Loucy (cell line): ENCODE results near the gene WDR75.

Experiments used
- H2AFZ ChIP-seq: fragments of 200-600 bp; sonication (generic); 2 replicates; pipeline ENCODE4 v1.6.0; 2016; ENCODE audit warnings: antibody characterized with exemption, mild to moderate bottlenecking, low read length, moderate library complexity
- H3F3A ChIP-seq: fragments of 200-600 bp; 2 replicates; pipeline ENCODE4 v1.6.0; 2016; ENCODE audit warnings: antibody characterized with exemption, low read depth, mild to moderate bottlenecking
- H3K27me3 ChIP-seq: fragments of 200-600 bp; sonication (generic); 2 replicates; pipeline ENCODE4 v1.6.1; 2014; ENCODE audit warnings: low read length, mild to moderate bottlenecking; ENCODE audit not compliant: insufficient read depth, poor library complexity, severe bottlenecking
- H3K36me3 ChIP-seq: fragments of 200-600 bp; sonication (generic); 2 replicates; pipeline ENCODE4 v1.6.1; 2016; ENCODE audit warnings: low read length; ENCODE audit not compliant: insufficient read depth
- H3K4me1 ChIP-seq: fragments of 200-600 bp; sonication (generic); 2 replicates; pipeline ENCODE4 v1.5.1; 2014; ENCODE audit warnings: low read length, mild to moderate bottlenecking; ENCODE audit not compliant: insufficient read depth, poor library complexity, severe bottlenecking
- H3K4me2 ChIP-seq: fragments of 200-600 bp; sonication (generic); 2 replicates; pipeline ENCODE4 v1.6.0; 2014; ENCODE audit warnings: antibody characterized with exemption, low read length, low read depth, mild to moderate bottlenecking; ENCODE audit not compliant: poor library complexity, severe bottlenecking
- H3K4me3 ChIP-seq: fragments of 200-600 bp; sonication (generic); 2 replicates; pipeline ENCODE4 v1.5.1; 2014; ENCODE audit warnings: low read length, mild to moderate bottlenecking, mixed read lengths; ENCODE audit not compliant: poor library complexity, severe bottlenecking
- H3K79me2 ChIP-seq: fragments of 200-600 bp; sonication (generic); 2 replicates; pipeline ENCODE4 v1.6.1; 2014; ENCODE audit warnings: low read length; ENCODE audit not compliant: insufficient read depth
- H3K9ac ChIP-seq: fragments of 200-600 bp; sonication (generic); 2 replicates; pipeline ENCODE4 v1.6.0; 2014; ENCODE audit warnings: mild to moderate bottlenecking, low read depth, low read length, moderate library complexity; ENCODE audit not compliant: poor library complexity, severe bottlenecking
- H3K9me2 ChIP-seq: fragments of 200-600 bp; sonication (generic); replicated peaks from 2 replicates; pipeline ENCODE4 v1.6.1; 2016; ENCODE audit warnings: low read depth, low read length, mixed read lengths
- H3K9me3 ChIP-seq: fragments of 200-600 bp; sonication (generic); 2 replicates; pipeline ENCODE4 v1.6.1; 2014; ENCODE audit warnings: mild to moderate bottlenecking, antibody characterized with exemption, low read length, low read depth; ENCODE audit not compliant: insufficient read depth
- H4K20me1 ChIP-seq: fragments of 200-600 bp; sonication (generic); 2 replicates; pipeline ENCODE4 v1.6.0; 2014; ENCODE audit warnings: antibody characterized with exemption, low read length, mild to moderate bottlenecking; ENCODE audit not compliant: insufficient read depth, poor library complexity, severe bottlenecking
- CTCF ChIP-seq: fragments of 200-600 bp; sonication (generic); conservative IDR thresholded peaks from 2 replicates; pipeline ENCODE4 v1.5.1; 2014; ENCODE audit warnings: mild to moderate bottlenecking, antibody characterized with exemption, low read length
- EZH2phosphoT487 ChIP-seq: fragments of 200-600 bp; IDR thresholded peaks from 2 replicates; pipeline ENCODE4 v1.6.1; 2018; ENCODE audit warnings: antibody characterized with exemption, mild to moderate bottlenecking, moderate library complexity, borderline replicate concordance

The WDR75 gene

GRCh38 chr2:189511210-189511959, 70.1 kb downstream of the WDR75 start:
- H3K4me1 ChIP-seq: peaks cover 8% of the 10 kb centered on the region
- H3F3A ChIP-seq: no peaks in the 10 kb centered on the region
- H3K9me2 ChIP-seq: no peaks in the 10 kb centered on the region
- no peaks in the 10 kb centered on the region for H3K36me3 ChIP-seq
- H3K79me2 ChIP-seq: no peaks in the 10 kb centered on the region
- no peak overlapping the region for H3K4me2 ChIP-seq
- no peaks in the 10 kb centered on the region for H4K20me1 ChIP-seq
- no peak overlapping the region for H3K9ac ChIP-seq
- no peaks in the 10 kb centered on the region for H3K9me3 ChIP-seq
- no peak overlapping the region for H2AFZ ChIP-seq
- H3K4me3 ChIP-seq: no peak overlapping the region
- TF ChIP-seq CTCF (no peak), EZH2phosphoT487 (no peak)
- no peaks in the 10 kb centered on the region for H3K27me3 ChIP-seq

DNA sequence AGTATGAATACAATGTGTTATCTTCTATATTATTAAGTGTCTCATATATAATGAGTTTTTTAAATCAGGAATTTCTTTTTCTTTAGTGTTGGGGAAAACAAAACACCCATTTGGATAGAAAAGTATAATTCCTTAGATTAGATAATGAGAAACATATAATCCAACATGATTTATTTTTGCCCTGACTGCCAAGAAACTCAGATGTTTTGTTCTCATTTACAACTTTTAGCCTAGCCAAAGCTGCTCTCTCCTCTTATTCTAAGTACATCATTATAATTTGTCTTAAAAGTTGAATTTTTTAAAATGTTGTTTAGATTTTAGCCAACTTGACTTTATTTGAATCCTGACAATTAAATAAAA, 70.7 kb downstream of the WDR75 start:
- no peaks in the 10 kb centered on the region for H3K79me2 ChIP-seq
- H3K9me3 ChIP-seq: no peaks in the 10 kb centered on the region
- H3K27me3 ChIP-seq: no peaks in the 10 kb centered on the region
- no peak overlapping the region for H3K9ac ChIP-seq
- TF ChIP-seq CTCF (no peak), EZH2phosphoT487 (no peak)
- no peak overlapping the region for H2AFZ ChIP-seq
- no peaks in the 10 kb centered on the region for H3K9me2 ChIP-seq
- no peaks in the 10 kb centered on the region for H4K20me1 ChIP-seq
- H3K4me2 ChIP-seq: no peak overlapping the region
- no peaks in the 10 kb centered on the region for H3F3A ChIP-seq
- H3K4me1 ChIP-seq: peaks cover 13% of the 10 kb centered on the region
- no peaks in the 10 kb centered on the region for H3K36me3 ChIP-seq
- no peak overlapping the region for H3K4me3 ChIP-seq

GRCh38 chr2:189512879-189513278, 71.6 kb downstream of the WDR75 start:
- Histone ChIP-seq H3K9me2 (no peaks in the 10 kb centered on the region), H3K27me3 (no peaks in the 10 kb centered on the region), H3F3A (no peaks in the 10 kb centered on the region), H3K36me3 (no peaks in the 10 kb centered on the region), H4K20me1 (no peaks in the 10 kb centered on the region), H3K4me3 (no peak overlapping the region), H3K4me1 (peaks cover 14% of the 10 kb centered on the region), H3K79me2 (no peaks in the 10 kb centered on the region), H3K9ac (no peak overlapping the region), H3K9me3 (no peaks in the 10 kb centered on the region), H3K4me2 (no peak overlapping the region), H2AFZ (no peak overlapping the region)
- TF ChIP-seq EZH2phosphoT487 (no peak), CTCF (no peak)
